Measurements from ENCODE around the gene SEMA6A.

SEMA6A gene, protein sequence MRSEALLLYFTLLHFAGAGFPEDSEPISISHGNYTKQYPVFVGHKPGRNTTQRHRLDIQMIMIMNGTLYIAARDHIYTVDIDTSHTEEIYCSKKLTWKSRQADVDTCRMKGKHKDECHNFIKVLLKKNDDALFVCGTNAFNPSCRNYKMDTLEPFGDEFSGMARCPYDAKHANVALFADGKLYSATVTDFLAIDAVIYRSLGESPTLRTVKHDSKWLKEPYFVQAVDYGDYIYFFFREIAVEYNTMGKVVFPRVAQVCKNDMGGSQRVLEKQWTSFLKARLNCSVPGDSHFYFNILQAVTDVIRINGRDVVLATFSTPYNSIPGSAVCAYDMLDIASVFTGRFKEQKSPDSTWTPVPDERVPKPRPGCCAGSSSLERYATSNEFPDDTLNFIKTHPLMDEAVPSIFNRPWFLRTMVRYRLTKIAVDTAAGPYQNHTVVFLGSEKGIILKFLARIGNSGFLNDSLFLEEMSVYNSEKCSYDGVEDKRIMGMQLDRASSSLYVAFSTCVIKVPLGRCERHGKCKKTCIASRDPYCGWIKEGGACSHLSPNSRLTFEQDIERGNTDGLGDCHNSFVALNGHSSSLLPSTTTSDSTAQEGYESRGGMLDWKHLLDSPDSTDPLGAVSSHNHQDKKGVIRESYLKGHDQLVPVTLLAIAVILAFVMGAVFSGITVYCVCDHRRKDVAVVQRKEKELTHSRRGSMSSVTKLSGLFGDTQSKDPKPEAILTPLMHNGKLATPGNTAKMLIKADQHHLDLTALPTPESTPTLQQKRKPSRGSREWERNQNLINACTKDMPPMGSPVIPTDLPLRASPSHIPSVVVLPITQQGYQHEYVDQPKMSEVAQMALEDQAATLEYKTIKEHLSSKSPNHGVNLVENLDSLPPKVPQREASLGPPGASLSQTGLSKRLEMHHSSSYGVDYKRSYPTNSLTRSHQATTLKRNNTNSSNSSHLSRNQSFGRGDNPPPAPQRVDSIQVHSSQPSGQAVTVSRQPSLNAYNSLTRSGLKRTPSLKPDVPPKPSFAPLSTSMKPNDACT

DNA sequence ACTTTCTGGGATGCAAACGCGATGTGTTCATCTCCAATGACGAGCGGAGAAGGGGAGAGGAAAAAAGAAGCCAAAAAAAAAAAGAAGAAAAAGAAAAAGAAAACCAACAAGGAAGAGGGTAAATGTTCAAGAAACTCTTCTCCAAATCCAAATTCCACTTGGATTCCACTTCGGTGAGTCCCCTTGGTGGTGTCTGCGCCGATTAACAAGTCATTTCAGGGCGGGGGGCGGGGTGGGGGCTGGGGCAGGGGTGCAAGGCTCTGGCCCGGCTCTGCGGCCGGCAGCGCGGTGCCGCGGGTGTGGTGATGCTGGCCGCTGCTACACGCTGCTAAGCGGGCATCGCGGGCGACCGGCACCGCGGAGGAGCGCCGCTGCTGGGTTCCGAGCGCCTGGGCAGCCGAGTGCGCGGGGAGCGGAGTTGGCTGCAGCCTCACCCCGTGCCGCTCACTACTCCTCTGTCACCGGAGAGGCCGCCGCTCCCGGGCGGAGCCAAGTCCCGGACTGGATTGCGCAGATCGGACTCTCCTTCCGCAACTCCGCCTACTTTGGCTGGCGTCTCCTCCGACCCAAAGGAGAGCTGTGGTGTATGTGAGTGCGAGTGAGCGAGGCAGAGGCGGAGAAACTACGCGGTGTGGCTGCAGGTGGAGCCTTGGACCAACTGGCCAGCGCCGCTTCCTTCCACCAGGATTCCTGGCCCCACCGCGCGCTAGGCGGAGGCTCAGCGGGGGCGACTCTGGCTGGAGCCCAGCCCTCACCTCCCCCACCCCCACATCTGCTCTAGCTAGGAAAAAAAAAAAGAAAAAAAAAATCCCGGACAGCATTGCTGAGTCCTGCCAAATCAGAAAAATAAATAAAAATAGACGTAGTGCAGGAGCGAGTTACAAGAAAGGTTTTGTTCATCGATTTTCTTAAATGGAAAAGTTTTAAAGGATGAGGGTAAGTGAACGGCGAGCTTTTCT, at the start of gene SEMA6A:
Gene SEMA6A (minus strand): TSS at position 457 of the 959 bp plus-strand sequence. CDS start 69,879 bp downstream, outside the sequence.
- no peak for DNase-seq (ENCODE audit: low read depth)

DNA sequence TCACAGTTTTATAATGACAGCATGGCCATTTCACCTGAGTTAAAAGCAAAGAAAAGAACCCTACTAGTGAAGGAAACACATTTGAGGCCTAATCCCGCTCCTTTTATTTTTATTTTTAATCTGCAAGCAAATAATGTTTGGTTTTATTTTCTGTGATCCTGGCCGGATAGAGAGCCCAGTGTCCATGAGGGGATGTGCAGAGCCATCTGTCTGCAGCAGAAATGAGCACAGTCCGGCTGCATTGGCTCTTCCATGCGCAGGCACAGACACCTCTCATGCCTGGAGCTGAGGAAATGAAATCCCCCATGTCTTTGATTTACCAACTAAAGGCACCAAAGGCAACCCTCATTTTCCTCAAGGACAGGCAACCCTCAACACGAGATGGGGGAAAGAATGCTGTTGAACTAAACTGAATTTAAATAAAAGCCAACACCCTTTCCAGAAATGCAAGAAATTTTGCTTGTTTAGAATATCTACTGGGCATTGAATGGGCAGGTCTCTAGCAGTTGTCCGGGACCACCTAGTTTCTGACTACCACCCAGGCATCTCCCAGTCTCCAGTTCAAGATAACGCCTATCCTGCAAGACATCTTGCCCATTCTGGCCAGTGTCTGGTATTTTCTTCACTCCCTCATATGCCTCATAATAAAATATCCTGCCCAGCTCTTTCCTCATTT, 47.9 kb upstream of the SEMA6A start:
- no peak for DNase-seq (ENCODE audit: low read depth)

DNA sequence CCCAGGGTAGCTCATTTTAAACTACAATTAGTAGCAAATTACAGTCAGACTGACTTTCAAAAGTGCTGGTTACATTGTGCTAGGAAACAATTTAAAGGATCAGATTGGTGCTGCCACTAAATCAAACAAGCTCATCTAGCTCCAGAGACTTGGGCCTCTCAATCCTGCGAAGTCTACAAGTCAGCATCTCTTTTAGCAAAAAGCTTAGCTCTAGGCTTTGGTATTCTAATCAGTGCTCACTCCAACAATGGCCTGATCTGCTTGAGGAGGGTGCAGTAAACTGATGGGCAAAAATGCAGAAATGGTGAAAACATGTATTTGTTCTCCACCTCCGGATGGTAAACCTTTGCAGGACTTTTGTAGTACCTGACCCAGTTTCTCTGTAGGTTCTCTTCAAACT, 47.0 kb upstream of the SEMA6A start:
- DNase-seq (ENCODE audit: low read depth) = no peak

DNA sequence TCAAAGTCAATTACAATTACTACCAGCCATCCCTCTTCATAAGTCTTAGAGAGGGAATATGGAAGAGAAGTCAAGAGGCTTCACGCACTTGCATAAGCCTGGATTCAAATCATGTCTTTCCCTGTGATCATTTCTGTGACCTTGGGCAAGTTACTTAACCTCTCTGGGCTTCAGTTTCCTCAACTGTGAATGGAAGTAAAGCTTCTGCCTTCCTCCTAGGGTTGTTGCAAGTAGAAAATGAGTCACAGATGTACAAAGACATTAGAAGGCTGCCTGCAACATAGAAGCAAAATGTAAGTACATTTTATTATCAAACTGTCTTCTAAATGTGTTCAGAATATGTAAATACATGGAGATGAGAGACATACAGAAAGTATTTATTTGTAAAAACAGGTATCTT, 42.3 kb upstream of the SEMA6A start:
- no peak for DNase-seq (ENCODE audit: low read depth)

DNA sequence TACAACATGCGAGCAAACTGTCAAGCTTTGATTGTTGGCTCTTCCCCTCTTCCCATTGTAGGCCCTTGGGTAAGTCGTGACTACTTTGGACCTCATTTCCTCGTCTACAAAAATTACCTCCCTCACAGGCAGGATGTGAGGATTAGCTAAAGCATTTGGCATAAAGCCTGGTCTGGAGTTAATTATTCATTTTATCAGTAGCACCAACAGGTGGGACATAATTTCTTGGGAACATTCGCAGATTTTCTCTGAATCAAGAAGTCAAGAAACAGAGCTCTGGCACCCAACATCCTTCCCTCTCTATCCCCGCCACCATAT, 39.9 kb upstream of the SEMA6A start:
- no peak for DNase-seq (ENCODE audit: low read depth)

DNA sequence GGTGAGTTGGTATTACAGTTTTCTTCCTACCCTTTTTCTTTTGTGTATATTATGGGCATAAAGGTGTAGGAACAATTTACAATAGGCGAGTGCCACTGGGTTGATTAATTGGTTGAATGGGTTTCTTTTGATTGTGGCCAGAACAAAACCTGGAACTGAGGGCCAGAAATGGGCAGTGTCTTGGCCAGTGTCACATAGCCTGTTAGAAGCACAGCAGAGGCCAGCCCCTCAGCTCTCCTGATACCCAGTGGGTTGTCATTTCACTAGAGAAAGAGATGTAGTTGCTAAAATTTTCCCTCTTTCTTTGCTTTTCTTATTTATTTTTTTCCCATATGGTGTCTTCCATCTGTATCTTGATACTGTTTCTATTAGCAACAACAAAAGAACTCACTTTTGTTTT, 38.8 kb upstream of the SEMA6A start:
- no peak for DNase-seq (ENCODE audit: low read depth)

DNA sequence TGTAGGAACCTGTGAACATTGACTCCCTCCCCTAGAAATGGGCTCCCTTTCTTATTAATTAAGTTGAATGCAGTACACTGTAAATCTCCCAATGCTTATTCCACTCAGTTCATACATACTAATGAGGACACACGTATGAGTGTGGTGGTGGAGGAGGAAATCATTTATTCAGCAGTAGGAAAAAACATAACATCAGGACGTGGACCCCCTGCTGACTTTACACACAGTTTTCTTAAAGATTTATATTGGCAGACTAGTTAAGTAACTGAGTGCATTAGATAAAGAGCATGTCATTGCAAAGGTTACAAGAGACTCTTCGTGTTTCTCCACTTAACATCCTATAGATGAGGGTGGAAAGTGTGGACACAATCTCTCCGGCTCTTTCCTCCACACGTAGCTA, 37.8 kb upstream of the SEMA6A start:
- no peak for DNase-seq (ENCODE audit: low read depth)

DNA sequence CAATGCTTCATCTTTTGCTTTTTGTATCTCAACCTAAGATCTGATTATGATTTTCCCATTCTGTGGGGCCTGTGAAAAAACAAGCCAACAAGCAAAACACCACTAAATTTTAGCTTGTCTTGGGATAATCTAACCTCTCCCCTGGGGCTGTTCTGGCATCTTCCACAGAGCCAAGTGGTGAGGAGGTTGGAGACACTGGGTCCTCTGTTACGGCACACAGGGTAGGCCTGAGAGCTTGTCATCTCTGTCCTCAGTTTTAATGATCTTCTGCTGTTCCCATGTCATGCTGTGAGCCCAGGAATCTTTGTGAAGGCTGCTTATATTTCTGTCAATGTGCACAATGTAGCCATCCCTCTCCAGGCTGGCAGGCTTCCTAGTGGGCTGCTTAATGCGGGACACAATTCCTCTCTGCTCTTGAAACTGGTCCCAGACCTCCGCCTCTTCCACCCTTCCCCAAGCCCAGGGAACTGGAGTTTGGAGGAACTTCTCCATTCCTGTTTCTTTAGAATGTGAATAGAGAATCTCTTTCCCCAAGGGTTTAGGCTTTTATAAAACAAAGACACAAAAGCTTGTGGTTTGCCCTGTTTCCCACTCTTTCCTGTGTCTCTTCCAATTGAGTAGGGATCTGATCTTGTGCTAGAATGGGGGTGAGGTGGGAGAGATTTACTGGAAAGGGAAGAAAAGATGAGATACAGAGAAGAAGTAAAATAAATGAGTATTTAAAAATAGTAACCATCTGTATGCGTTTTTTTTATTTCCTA, 30.9 kb upstream of the SEMA6A start:
- no peak for DNase-seq (ENCODE audit: low read depth)

DNA sequence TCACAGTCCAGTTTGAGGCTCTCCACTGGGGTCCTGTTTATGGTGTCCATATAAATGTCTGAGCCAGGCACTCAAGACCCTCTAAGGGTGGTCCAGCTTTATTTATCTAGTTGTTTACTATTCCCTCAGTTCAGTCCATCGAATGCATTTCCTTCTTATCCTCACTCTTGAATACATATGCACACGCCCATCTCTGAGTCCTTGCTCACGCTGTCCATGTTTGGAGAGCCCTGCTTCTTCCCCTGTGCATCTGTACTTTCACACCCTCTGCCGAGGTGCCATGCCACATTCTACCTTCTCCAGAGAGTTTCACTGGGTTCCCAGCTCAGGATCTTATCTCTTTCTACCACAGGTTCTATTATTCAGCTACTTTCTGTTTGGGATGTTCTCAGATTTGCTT, 30.2 kb upstream of the SEMA6A start:
- no peak for DNase-seq (ENCODE audit: low read depth)

DNA sequence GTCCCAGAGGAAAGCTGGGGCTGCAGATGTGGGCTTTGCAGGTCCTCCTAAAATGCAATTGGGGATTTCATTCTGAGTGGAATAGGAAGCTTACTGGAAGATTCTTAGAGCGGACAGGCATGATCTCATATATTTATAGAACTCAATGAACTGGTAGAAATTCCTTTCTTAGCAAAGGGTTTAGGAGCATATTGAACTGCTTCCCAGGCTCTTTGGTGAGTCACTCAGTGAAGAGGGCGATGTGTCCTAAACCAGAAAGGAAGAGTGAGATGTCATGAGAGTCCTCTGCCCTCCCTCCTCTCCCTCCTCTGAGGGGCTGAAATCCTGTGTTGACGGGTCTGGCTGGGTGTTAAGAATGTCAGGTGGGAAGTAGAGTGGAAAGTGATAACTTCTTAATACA, 26.3 kb upstream of the SEMA6A start:
- no peak for DNase-seq (ENCODE audit: low read depth)

DNA sequence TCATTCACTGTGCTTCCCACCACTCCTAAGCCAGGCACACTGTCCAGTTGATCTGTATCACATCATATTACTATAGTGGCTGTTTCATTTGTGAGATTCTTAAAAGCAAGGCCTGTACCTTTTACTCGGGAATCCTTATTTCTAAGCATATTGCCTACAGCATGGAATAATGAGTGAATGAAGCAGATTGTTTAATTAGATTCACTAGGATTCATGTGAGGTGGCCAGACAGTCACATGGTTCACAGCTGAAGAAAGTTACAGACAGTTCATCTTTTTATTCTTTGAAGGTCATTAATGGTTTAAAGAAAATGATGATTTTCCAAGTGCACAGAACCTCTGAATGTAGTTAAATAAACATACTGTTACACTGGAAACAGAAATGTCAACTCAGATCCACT, 24.3 kb upstream of the SEMA6A start:
- no peak for DNase-seq (ENCODE audit: low read depth)

DNA sequence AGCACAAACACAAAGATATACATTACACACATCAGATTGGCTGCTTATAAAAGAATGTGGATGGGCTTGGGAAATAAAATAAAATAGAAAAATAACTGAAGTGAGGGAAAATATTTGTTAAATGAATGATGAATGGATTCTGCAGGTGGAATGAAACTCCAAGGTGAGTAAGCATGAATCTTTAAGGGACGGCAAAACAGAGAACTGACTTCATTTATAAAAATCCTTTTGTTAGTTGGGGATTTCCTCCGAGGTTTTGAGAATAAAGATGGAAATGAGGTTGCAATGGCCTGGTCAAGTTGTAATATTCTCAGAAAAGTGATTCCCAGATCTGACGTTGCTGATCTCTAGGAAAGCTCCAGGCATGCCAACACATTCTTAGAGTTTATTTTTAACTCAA, 20.9 kb upstream of the SEMA6A start:
- no peak for DNase-seq (ENCODE audit: low read depth)

DNA sequence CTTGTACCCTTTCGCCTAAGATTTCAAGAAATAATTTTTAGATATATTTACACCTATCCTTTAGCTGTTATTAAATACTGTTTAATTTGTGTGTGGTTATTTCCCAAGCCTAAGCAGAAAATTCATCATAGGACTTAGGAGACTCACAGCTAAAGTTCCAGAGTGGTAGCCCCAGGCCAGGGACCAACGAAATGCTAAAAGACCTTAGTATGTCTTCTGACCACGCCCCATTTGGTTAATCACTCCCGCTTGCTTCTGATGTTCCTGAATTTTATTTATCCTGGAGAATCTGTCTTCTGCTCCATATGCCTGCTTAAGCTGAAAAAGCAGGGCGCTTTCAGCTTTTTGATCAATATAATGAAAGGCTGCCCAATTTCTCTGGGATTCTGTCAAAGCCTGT, 18.7 kb upstream of the SEMA6A start:
- no peak for DNase-seq (ENCODE audit: low read depth)

DNA sequence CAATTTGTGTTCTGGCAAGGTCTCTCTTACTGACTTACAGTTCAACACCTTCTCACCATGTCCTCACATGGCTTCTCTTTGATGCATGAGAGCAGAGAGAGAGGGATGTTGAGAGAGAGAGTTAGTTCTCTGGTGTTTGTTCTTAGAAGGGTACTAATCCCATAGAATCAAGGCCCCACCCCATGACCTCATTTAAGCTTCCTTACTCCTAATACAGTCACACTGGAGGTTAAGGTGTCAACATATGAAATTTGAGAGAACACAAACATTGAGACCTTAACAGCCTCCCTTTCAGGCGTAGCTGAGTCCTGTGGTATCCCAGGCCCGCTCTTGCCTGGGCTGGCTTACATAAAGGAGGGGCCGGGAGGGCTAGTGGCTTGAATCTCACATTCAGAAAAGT, 10.6 kb upstream of the SEMA6A start:
- no peak for DNase-seq (ENCODE audit: low read depth)

DNA sequence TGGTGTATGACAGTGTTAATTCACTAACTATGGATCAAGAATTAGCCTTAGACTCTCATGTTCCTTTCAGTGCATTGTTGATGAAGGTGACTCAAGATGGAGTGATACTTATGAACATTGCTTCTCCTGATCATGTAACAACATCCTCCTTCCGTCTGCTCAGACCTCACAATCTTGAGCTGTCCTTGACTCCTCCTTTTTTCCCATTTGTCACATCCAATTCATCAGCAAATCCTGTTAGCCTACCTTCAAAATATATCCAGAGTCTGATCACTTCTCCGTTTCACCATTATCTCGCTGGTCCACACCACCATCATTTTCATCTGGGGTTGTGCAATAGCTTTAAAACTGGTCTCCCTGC, 9.2 kb upstream of the SEMA6A start:
- no peak for DNase-seq (ENCODE audit: low read depth)

DNA sequence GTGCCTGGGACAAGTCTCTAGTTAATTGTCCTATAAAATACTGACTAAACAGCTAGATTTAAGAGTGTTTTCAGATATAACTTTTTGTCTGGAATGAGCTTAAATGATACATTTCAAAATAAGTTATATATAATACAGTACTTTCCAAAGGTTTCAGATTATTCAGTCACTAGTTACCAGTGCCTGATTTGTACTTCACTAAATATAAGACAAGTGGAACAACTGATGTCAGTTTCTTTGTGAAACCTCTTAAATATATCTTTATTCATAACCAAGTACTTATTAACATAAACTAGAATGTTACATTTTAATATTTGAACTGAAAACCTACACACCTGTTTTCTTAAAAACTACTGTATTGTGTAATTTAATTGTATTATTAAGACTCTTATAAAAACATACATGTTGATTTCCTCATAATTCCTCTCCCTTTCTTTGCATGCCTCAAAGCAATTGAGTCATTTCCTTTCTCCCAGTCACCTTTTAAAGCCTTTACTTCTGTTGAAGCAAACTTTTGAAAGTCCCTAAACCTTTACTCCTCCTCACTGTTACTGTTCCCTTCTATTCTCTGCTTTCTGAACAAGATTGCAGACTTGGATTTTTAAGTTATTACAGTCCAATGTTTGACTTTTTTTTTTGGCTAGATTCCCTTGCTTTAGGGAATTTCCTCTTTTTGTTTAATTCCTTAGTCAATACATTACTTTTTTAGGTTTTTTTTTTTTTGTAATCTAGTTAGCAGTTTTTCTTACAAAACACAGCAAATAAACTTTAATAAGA, 8.7 kb upstream of the SEMA6A start:
- DNase-seq (ENCODE audit: low read depth) = no peak

DNA sequence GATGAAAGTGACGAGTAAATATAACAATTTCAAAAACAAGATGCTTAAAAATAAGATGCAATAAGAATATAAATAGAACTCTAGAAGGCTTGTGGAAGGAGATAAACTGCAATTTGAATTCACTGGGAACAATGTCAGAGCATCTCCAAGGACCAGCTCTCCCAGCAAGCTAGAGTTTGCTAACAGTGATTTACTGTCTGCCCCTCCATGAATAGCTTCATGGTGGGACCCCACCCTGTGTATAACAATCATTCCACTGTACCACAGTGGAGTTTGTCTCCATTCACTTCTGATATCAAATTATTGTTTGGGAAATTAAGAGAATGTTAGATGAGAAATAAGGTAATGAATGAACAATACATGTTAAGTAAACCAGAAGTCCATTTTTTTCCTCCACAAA, 7.3 kb upstream of the SEMA6A start:
- DNase-seq (ENCODE audit: low read depth) = no peak

DNA sequence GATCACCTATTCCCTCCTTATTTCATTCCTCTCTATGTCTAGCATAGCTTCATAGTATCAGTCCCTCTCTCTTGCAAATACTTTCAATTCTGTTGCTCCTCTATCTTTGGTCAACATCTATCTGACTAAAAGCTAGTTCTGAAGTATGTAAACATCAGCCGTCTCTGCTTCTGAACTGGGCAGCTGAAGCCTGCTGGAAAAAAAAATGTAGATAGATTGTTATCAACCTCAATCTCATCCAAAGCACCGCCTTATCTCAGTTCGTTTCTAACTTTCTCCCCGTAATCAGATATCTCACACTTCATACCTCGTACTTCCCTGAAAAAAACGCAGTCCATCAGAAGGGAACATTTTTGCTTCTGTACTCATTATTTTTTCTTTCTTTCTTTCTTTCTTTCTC, 4.5 kb upstream of the SEMA6A start:
- DNase-seq (ENCODE audit: low read depth) = no peak

DNA sequence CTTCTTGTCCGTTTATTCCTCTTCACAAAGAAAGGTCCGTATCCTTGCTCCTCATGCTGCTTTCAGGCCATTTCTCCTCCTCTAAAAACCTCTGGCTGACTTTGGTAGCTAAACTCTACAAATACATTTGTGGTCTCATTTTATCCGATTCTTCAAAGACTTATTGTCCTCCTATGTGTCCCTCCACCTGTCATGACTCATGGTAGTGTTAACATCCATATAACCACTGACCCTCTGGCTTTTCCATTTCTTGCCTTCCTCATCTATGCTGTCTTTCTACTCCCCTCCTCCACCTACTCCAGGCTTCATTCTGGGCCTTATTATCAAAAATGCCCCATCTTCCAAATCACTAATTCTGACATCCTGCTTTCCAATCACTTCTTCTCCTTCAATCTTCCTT, 4.1 kb upstream of the SEMA6A start:
- DNase-seq (ENCODE audit: low read depth) = no peak

Data from stimulated activated CD4-positive, alpha-beta T cell treated with anti-CD3 and anti-CD28 coated beads, Interleukin-2, amount 100 ng/mL, for 4 hours (primary cell).